Right lobe of liver (tissue), 6 donors: ENCODE results near the gene CAPN12. TPM values are rescaled to one million over a fixed set of nuclear protein-coding genes. Genes with fewer than 3 reads are reported as not detected.

Experiments
- ATAC-seq, 4 donors: fragments of 200-7000 bp; cut with Tn5 transposase; one replicate each; pipeline ENCODE4 v1.9.1; 2020; ENCODE audit warnings: mild to moderate bottlenecking in 4 of 4, moderate library complexity in 4 of 4
- DNase-seq, 3 donors: peaks; one replicate each; pipeline ENCODE4 v3.0.0-alpha.2; 2020
- H3K27ac ChIP-seq, 3 donors: fragments of 200-600 bp; one replicate each; pipeline ENCODE4 v1.8.0; 2022
- H3K27me3 ChIP-seq, 2 donors: fragments of 200-600 bp; one replicate each; pipeline ENCODE4 v1.8.0; 2022
- H3K36me3 ChIP-seq, 4 donors: fragments of 200-600 bp; sonication (generic) in 1 of 4; one replicate each; pipeline versions ENCODE4 v1.5.1 to v1.8.0; 2017 to 2022; ENCODE audit warnings: control low read depth in 1 of 4
- H3K4me1 ChIP-seq, 4 donors: fragments of 200-600 bp; sonication (generic) in 1 of 4; one replicate each; pipeline versions ENCODE4 v1.5.1 to v1.8.0; 2017 to 2022; ENCODE audit warnings: control low read depth in 1 of 4
- H3K4me3 ChIP-seq, 3 donors: fragments of 200-600 bp; one replicate each; pipeline ENCODE4 v1.8.0; 2022
- H3K9me3 ChIP-seq, 4 donors: fragments of 200-600 bp; sonication (generic) in 1 of 4; one replicate each; pipeline versions ENCODE4 v1.5.1 to v1.8.0; 2017 to 2022; ENCODE audit warnings: control low read depth in 1 of 4
- CTCF ChIP-seq, 4 donors: fragments of 200-600 bp in 3 of 4; fragments of 450-650 bp in 1 of 4; IDR thresholded peaks; one replicate each; pipeline versions ENCODE4 v1.5.1 to v1.8.0; 2016 to 2022; ENCODE audit warnings: antibody characterized with exemption in 4 of 4, mild to moderate bottlenecking in 2 of 4
- POLR2A ChIP-seq: fragments of 450-650 bp; IDR thresholded peaks from one replicate; pipeline ENCODE4 v1.6.1; 2017; ENCODE audit warnings: antibody characterized with exemption, mild to moderate bottlenecking
- WGBS: methylation state at CpG from one replicate; pipeline ENCODE4 v1.1.6; 2018; ENCODE audit warnings: low coverage, low lambda C conversion rate; ENCODE audit not compliant: insufficient coverage; ENCODE audit errors: missing lambda C conversion rate; 5-methylcytosine and 5-hydroxymethylcytosine counted together
- intact Hi-C, 2 donors: fragments of 100-400 bp; cut with DNase I; formaldehyde crosslinking; loops; one replicate each; pipeline versions ENCODE4 v1.11.2 to v1.14.1; 2022
- total RNA-seq, 6 experiments: library from RNA; depleted of rRNA in 2 of 6; stranded (reverse); fragments of >200 nt in 2 of 6; fragmentation: NEBNext Ultra II Directional in 3 of 6; extraction: Animal tissue kit (Norgen Biotek cat#: 25700) in 3 of 6; gene quantifications; one replicate each; pipeline versions ENCODE4 v1.1.0 to v1.2.4, GENCODE V29; 2016 to 2023
- donor health status: DM: no; HTN: yes; CAD: no.
- donor health status: DM: no; HTN: no; CAD: no.
- donor health status: DM: no; HTN: no; CAD: no.
- donor health status: DM: no; HTN: yes; CAD: no.
- donor health status: DM: no; HTN: yes; CAD: no.

CAPN12 gene
- total RNA-seq, 6 experiments from 2014 or later = 2.2 to 45.3 (median 16.3) TPM

GRCh38 chr19:38731654-38732301, 12.5 kb downstream of the CAPN12 start:
- ATAC-seq (peak; percentile 12 to 64 (median 31)), DNase-seq (peak; percentile 38 to 72 (median 70))
- Histone ChIP-seq H3K27ac (peak overlapping the region in 2 of 3 donors; percentile 43 to 47), H3K27me3 (no peaks in the 10 kb centered on the region), H3K4me1 (peaks cover 0 to 25% (median 3%) of the 10 kb centered on the region in 4 donors), H3K36me3 (peaks cover 0 to 31% (median 11%) of the 10 kb centered on the region in 4 donors), H3K9me3 (no peaks in the 10 kb centered on the region), H3K4me3 (no peak overlapping the region)
- intact Hi-C loops = no loop called here
- 39% methylated on average over 7 of the region's 10 CpGs for WGBS
- TF ChIP-seq POLR2A (no peak), CTCF (IDR thresholded peaks at IDR 0.05) (peak in 1 of 4 donors; percentile 4)

GRCh38 chr19:38730731-38731589, 13.3 kb downstream of the CAPN12 start:
- 100% methylated on average over 4 of the region's 19 CpGs for WGBS
- DNase-seq = peak in 2 of 3 donors; percentile 52 to 56
- no peak for ATAC-seq
- no peak overlapping the region for H3K4me3 ChIP-seq
- TF ChIP-seq POLR2A (no peak), CTCF (IDR thresholded peaks at IDR 0.05) (no peak)
- H3K27ac ChIP-seq = peak overlapping the region in 2 of 3 donors; percentile 43 to 47
- H3K36me3 ChIP-seq = peaks cover 0 to 39% (median 17%) of the 10 kb centered on the region in 4 donors
- no peaks in the 10 kb centered on the region for H3K27me3 ChIP-seq
- H3K9me3 ChIP-seq = no peaks in the 10 kb centered on the region
- H3K4me1 ChIP-seq = peaks cover 0 to 32% (median 3%) of the 10 kb centered on the region in 4 donors
- intact Hi-C loops = no loop called here

- no peak for ATAC-seq
- Histone ChIP-seq H3K27me3 (no peaks in the 10 kb centered on the region), H3K36me3 (peaks cover 0 to 45% (median 19%) of the 10 kb centered on the region in 4 donors), H3K4me1 (peaks cover 0 to 32% (median 3%) of the 10 kb centered on the region in 4 donors), H3K4me3 (no peak overlapping the region), H3K27ac (no peak overlapping the region), H3K9me3 (no peaks in the 10 kb centered on the region)
- WGBS = 71% methylated on average over 4 of the region's 7 CpGs
- DNase-seq = peak in 1 of 3 donors; percentile 49
- TF ChIP-seq CTCF (IDR thresholded peaks at IDR 0.05) = no peak
- TF ChIP-seq POLR2A = no peak
- intact Hi-C loops = no loop called here
These were observed 13.9 kb downstream of the CAPN12 start for GRCh38 chr19:38730470-38730730.

DNA sequence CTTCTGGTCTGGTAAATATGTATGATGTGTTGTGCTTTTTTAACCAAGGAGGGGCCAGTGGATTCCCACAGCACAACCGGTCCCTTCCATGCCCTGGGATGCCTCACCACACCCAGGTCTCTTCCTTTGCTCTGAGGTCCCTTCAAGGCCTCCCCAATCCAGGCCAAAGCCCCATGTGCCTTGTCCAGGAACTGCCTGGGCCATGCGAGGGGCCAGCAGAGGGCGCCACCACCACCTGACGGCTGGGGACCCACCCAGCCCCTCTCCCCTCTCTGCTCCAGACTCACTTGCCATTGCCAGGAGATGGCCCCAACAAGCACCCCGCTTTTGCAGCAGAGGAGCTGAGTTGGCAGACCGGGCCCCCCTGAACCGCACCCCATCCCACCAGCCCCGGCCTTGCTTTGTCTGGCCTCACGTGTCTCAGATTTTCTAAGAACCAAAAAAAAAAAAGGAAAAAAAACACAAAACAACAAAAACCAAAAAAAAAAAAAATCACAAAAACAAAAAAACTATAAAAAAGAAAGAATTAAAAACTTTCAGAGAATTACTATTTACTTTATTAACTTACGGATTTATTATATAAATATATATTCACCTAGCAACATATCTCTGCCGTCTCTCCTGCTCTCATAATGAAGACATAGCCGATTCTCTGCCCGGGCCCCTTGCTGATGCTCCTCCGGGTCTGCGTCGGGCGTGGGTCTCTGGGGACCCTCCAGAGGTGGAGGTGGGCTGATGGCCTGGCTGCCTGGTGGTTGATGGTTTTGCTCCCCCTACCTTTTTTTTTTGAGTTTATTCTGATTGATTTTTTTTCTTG, 14.4 kb downstream of the CAPN12 start:
- intact Hi-C loops = loop anchor here in 1 of 2 donors (10.0 kb wide), 1 partner anchor 85 kb away; the partner anchor contains the start of gene LGALS4
- no peak for TF ChIP-seq POLR2A
- peak; percentile 69 to 82 (median 77) for TF ChIP-seq CTCF (IDR thresholded peaks at IDR 0.05)
- Histone ChIP-seq H3K27me3 (no peaks in the 10 kb centered on the region), H3K4me1 (peaks cover 0 to 32% (median 3%) of the 10 kb centered on the region in 4 donors), H3K36me3 (peaks cover 0 to 50% (median 22%) of the 10 kb centered on the region in 4 donors), H3K27ac (no peak overlapping the region), H3K9me3 (no peaks in the 10 kb centered on the region), H3K4me3 (no peak overlapping the region)
- peak; percentile 37 to 55 (median 51) for ATAC-seq
- WGBS = 67% methylated on average over 10 of the region's 17 CpGs
- peak; percentile 66 to 74 (median 74) for DNase-seq
